NCI-H82 treated with DMSO at 0.1 percent for 48 hours (cell line): ENCODE data around the gene TSC22D2.
A peak's percentile ranks its signal among the peaks of the same experiment; 100 is the strongest.
"Not testable (repeated sequence)": the region's sequence is repeated elsewhere in the genome, so short reads cannot be mapped to it uniquely, and the experiment has no call there.

Source experiments
- DNase-seq: peaks from one replicate; lab custom pipeline; 2025; ENCODE audit not compliant: unreplicated experiment; lab: John Stamatoyannopoulos, UW

TSC22D2 gene

DNA sequence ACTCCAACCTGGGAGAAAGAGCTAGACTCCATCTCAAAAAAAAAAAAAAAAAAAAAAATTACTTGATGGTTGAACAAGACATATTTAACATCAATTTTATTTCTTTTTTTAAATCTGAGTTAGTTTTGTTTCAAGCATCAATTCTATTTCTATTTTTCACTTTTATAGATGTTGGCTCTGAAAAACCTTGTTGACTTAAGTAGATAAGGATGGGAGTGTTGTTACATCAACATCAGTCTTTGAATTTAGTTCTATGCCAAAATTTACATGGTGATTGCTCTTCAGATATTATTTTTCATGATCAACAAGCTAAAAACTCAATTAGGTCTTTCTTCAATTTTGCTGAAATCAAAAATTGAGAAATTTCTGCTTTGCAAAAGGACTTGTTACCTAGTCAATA is 71.3 kb downstream of the TSC22D2 start:
- DNase-seq: no peak

DNA sequence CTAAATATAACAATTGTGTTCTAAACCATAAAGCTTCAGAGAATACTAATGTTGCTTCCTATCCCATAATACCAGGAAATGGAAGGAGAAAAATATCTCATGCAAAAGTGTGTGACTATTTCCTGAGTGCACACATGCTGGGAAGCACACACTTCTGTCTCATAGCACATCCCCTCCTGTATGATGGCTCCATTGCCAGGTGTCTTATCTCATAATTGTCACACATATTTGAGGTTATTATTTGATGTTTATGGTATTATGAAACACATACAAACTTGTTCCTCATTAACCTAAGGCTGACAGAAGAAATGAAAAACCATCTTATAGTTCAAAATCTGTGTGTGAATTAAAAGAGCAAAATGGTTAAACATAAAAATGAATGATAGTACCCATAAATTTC is 72.8 kb downstream of the TSC22D2 start:
- DNase-seq: no peak

- DNase-seq: no peak
These were observed 75.1 kb downstream of the TSC22D2 start for GRCh38 chr3:150483226-150483625.

GRCh38 chr3:150484410-150484809 is 76.3 kb downstream of the TSC22D2 start:
- no peak for DNase-seq

- no peak for DNase-seq
These were observed 80.8 kb downstream of the TSC22D2 start for GRCh38 chr3:150488867-150489266.

DNA sequence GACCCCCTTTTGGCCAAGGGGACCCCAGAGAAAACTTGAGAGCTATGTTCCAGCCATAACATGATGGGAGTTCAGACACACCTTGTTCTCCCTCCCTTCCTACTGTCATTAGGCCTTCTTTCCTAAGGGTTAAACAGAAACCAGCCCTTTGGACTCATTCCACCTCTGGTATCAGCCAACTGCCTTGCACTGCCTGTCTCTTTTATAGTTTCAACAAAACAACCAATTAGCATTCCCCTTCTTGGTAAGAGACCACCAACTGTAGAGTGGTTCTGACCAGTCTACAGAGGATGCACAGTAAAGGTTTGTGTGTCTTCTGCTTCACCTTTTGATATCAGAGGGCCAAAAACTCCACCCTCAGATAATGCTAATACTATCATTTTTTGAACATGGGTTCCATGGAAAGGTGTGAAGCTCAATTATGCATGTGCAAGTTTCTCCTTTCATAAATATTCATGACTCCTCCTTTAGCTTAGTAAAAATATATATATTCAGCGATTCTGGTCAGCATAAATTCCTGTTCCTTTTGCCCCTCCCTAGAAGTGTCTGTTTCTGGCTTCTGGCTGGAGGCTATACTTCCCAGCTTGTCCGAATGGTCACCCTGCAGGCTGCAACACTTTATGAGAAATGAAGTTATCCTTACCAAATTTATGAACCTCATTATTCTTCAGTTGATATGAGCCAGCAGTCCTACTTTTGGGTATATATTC is 82.3 kb downstream of the TSC22D2 start:
- no peak for DNase-seq

DNA sequence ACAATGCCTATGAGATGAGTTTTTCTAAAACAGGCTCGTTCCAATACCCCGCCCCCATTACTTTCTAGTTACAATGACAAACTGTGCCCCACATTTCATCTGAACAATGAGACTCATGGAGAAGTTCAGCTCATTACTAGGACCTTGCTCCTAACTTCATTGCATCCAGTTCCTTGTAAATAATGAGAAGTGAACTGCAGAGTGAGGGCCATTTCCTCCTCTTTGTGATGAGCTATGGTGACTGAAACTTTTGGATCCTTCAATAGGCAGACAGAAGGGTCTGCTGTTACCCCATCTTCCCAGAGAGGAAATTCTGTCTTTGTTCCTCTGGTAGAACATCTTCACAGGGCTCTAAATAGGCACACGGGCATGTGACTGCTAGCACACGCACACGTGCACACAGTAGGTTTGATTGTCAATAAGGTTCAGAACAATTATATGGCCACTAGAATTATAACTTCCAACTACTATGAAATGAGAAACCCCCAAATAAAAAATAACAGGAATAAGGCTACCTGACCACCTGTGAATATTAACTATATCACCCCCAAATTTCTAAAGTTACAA is 86.4 kb downstream of the TSC22D2 start:
- no peak for DNase-seq

GRCh38 chr3:150495149-150495548 is 87.1 kb downstream of the TSC22D2 start:
- DNase-seq: no peak

- DNase-seq: peak; percentile 17
These were observed 87.6 kb downstream of the TSC22D2 start for GRCh38 chr3:150495563-150496168.

DNA sequence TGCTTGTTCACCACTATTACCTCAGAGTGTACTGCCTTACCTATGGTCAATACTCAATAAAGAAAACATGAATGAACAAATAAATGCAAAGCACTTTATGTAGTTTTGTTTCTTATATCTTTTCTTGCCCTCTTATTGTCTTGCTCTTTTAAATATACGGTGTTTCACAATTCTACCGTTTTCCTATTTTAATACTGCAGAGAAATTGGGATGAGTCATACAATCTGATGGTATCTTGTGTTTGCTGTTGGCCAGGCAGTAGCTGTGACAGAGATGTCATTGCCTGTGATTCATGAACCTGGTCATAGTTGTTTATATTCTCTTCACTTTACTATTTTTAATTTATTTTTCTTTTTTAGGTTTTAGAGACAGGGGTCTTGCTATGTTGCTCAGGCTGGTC is 89.9 kb downstream of the TSC22D2 start:
- DNase-seq: no peak

DNA sequence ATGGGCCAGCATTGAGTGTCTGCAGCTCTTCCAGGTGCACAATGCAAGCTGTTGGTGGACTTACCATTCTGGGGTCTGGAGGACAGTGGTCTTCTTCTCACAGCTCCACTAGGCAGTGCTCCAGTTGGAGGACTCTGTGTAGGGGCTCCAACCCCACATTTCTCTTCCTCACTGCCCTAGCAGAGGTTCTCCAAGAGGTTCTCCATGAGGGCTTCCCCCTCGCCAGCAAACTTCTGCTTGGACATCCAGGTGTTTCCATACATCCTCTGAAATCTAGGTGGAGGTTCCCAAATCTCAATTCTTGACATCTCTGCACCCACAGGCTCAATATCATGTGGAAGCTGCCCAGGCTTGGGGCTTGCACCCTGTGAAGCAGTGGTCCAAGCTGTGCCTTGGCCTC is 92.9 kb downstream of the TSC22D2 start:
- not testable (repeated sequence) for DNase-seq

- no peak for DNase-seq
These were observed 95.5 kb downstream of the TSC22D2 start for GRCh38 chr3:150503402-150504099.

GRCh38 chr3:150504483-150504882 is 96.4 kb downstream of the TSC22D2 start:
- DNase-seq: no peak

- DNase-seq: no peak
These were observed 100.3 kb downstream of the TSC22D2 start for GRCh38 chr3:150508401-150508800.

- DNase-seq: no peak
These were observed 101.7 kb downstream of the TSC22D2 start for GRCh38 chr3:150509780-150510179.

DNA sequence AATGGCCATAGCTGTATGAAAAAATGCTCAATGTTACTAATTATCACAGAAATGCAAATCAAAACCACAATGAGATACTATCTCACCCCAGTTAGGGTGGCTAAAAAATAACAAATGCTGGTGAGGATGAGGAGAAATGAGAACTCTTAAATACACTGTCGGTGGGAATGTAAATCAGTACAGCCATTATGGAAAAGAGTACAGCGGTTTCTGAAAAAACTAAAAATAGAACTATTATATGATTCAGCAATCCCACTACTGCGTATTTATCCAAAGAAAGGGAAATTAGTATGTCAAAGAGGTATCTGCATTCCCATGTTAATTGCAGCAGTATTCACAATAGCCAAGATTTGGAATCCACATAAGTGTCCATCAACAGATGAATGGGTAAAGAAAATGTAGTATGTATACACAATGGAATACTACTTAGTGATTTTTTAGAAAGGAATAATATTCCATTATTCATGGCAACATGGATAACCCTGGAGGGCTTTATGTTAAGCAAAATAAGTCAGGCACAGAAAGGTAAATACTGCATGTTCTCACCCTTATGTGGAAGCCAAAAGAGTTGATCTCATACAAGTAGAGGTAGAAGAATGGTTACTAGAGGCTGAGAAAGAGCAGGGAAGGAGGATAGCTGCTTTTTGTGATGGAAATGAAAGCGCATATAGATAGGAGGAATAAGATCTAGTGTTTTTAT is 103.2 kb downstream of the TSC22D2 start:
- no peak for DNase-seq

DNA sequence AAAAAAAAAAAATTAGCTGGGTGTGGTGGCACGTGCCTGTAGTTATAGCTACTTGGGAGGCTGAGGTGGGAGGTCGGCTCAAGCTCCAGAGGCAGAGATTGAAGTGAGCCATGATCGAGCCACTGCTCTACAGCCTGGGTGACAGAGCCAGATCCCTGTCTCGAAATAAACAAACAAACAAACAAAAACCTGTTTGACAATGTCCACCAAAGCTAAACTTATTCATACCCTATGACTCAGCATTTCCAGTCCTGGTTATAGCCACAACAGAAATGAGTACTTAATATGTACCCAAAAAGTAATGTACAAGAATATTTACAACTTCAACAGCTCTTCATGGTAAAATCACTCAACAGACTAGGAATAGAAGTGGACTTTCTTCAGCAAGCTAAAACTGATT is 107.1 kb downstream of the TSC22D2 start:
- DNase-seq: no peak
